GM19193 (cell line): ENCODE measurements around the gene SMYD3.

ENCODE experiments used
- POLR2A ChIP-seq: IDR thresholded peaks from 4 replicates; pipeline ENCODE4 v1.6.1; 2011; ENCODE audit not compliant: insufficient read depth, insufficient read length; ENCODE audit errors: extremely low read depth

The SMYD3 gene

DNA sequence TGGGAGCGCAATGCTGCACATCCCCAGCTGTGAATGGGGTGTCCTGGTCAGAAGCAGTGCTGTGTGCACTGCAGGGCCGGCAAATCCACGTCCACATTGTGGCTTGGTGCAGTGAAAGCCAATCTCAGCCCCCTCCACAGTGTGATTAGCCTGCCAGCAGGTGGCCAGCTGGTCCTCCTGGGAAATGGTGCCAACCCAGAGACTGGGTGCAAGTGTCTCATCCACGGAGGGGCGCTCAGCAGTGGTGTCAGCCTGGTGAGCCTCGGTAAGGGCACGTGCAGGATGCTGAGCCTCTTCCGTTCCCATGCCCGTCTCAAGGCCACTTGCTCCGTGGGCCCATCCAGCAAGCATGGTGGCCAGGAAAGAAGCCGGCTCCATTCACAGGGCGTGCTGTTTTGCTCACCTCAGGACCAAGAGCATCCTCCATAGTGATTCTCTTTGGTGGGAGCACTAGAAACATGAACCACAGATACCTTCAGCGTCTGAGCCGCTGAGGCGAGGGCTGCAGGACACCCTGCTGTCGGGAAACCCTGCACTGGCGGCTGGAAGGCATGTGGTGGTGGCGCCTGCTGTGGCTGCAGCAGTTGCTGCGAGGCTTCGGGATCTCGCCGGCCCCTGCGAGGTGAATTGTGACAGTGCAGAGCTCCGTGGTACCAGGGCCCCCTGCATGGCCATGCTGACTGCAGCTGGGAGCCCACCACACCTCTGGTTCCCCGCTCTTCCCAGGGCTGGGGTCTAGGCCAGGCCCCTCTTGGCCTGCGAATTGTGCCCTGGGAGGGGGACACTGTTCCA lies 2.0 kb upstream of the SMYD3 start:
- TF ChIP-seq POLR2A = no peak

DNA sequence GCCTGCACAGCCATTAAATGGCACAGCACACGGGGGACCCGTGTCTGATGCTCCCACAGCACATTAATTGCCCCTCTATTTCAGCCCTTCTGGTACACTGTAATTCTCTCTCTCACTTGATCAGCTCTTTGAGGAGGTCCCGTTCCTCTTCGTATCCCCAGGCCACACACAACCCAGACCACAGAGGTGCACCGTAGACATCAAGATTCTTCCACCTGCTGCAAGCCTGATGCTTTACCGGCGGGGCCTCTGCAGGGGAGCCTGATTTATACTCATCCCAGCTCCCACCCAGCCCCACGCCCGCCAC lies 759 bp downstream of the SMYD3 start:
- TF ChIP-seq POLR2A = no peak

DNA sequence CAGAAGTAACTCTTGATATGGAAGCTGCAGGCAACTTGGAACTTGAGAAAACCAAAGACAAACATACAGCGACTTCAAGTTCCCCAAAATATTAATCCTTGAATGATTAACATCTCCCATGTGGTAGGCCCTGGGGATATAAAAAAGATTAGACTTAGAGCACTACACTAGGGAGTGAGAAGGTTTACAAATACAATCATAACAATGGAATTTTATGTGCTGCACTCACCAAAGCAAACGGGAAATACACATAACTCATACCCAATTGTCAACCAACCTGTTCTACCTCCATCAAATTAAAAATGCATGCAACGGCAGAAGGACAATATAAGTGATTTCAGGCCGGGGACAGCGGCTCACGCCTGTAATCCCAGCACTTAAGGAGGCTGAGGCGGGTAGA lies 3.7 kb downstream of the SMYD3 start:
- TF ChIP-seq POLR2A = no peak

GRCh38 chr1:246497331-246497915 lies 9.7 kb downstream of the SMYD3 start:
- TF ChIP-seq POLR2A = no peak

- TF ChIP-seq POLR2A = no peak
Measured at GRCh38 chr1:246492611-246493245, 14.4 kb downstream of the SMYD3 start.

GRCh38 chr1:246491551-246492053 lies 15.5 kb downstream of the SMYD3 start:
- no peak for TF ChIP-seq POLR2A

GRCh38 chr1:246488674-246489073 lies 18.4 kb downstream of the SMYD3 start:
- no peak for TF ChIP-seq POLR2A

DNA sequence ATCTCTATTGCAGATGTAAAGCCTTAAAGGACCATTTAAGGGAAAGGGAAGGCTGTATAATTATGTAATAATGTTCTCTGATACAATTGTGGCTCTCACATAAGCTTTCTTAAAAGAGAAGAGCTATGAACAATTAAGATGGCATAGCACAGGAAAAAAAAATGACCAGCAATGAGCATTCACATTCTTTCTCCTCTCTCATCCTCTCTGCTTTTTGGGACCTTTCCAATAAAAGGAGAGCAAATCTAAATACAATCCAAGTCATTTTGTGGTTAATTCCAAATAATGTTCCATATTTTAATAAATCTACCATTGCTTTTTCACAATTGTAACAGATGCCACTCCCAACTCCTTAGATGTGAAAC lies 23.5 kb downstream of the SMYD3 start:
- TF ChIP-seq POLR2A = no peak

GRCh38 chr1:246482805-246483568 lies 24.1 kb downstream of the SMYD3 start:
- no peak for TF ChIP-seq POLR2A

- TF ChIP-seq POLR2A = no peak
Measured at GRCh38 chr1:246479061-246479460, 28.0 kb downstream of the SMYD3 start.

GRCh38 chr1:246477634-246478033 lies 29.4 kb downstream of the SMYD3 start:
- TF ChIP-seq POLR2A = no peak

DNA sequence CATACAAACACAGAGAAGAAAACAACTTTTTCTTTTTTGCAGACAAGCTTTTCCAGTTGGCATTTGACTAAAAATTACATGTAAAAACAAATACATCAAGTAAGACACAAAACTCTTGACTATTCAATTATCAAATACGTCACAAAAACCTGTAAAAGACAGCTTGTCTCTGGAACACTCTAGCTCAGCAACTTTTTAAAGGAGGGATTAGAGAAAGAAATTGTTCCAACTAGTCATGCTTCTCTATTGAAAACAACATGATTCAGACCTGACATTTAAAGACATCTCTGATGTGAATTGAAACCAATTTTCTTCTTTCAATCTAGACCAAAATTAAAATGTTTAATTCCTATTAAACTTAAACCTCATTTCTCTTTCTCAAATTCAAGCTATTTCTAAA lies 30.3 kb downstream of the SMYD3 start:
- TF ChIP-seq POLR2A = no peak

DNA sequence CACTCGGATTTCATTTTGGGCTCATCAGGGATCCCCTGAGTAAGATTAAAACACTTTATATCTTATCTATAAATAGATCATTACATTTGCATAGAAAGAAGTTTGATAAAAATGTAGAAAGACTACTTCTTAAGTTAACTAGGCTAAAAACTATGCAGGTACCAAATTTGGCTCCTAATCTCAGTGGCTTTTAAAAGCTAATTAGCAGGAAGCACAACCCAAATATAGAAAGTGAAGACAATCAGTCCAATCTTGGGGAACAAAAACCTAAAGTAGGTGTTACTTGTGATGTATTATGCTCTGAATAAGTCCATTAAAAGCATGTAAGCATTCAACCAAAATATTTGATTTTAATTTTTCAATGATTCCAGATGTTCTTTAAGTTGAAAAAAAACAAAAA lies 35.4 kb downstream of the SMYD3 start:
- no peak for TF ChIP-seq POLR2A

- TF ChIP-seq POLR2A = no peak
Measured at GRCh38 chr1:246470585-246470984, 36.5 kb downstream of the SMYD3 start.

GRCh38 chr1:246462986-246463385 lies 44.1 kb downstream of the SMYD3 start:
- TF ChIP-seq POLR2A = no peak
